ENCODE measurements around the gene CEP170. TPM values are rescaled to one million over a fixed set of nuclear protein-coding genes. Genes with fewer than 3 reads are reported as not detected.
"Not testable (repeated sequence)": the region's sequence is repeated elsewhere in the genome, so short reads cannot be mapped to it uniquely, and the experiment has no call there.

Gene CEP170
- polyA plus RNA-seq, 3 donors, result 13.7 to 44.5 (median 17.4) TPM

DNA sequence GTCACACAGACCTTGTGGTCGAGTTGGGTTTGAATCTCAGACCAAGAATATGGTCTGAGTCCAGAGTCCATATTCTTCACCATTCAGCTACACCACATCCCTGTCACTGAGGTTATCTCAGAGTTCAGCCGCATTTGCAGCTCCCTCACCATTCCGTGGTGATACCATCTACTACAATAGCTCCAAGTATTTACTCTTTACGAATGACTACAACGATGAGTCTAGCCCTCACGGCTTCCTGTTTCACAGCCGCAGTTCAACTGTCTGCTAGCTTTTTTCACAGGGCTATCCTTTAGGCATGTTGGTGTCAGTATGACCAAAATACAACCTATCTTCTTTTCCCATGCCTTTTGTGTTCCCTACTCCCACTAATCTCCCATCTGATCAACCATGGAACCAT lies 104.2 kb downstream of the CEP170 start:
- H3K4me1 ChIP-seq (ENCODE audit: control insufficient read depth in 1 of 2, insufficient read depth in 2 of 2, low read length in 2 of 2); H3K9me3 ChIP-seq (replicated peaks in 1 of 2; ENCODE audit: control insufficient read depth in 1 of 2, insufficient read depth in 1 of 2, low read length in 2 of 2); H3K9ac ChIP-seq (ENCODE audit: insufficient read depth, low read length, poor library complexity, severe bottlenecking); intact Hi-C loops (cut with micrococcal nuclease); H3K27ac ChIP-seq (ENCODE audit: low read depth in 1 of 2, low read length in 2 of 2); H3K27me3 ChIP-seq (ENCODE audit: control insufficient read depth in 2 of 2, insufficient read depth in 2 of 2, low read length in 2 of 2); H3K4me2 ChIP-seq (replicated peaks; ENCODE audit: extremely low read depth, low read length, poor library complexity, severe bottlenecking); H3K9me3 Mint-ChIP-seq; H3K4me3 Mint-ChIP-seq; H3K79me2 ChIP-seq (ENCODE audit: insufficient read depth, low read length); H3K27me3 Mint-ChIP-seq (ENCODE audit: low read depth in 3 of 3); H3K27ac Mint-ChIP-seq; H3K4me1 Mint-ChIP-seq; H4K20me1 ChIP-seq (ENCODE audit: insufficient read depth, low read length); H2AFZ ChIP-seq (ENCODE audit: insufficient read depth, low read depth, low read length, poor library complexity, severe bottlenecking); DNase-seq; H3K4me3 ChIP-seq (replicated peaks in 1 of 3; ENCODE audit: low read depth in 2 of 3, low read length in 3 of 3): not testable (repeated sequence)
- WGBS (ENCODE audit: insufficient coverage), result 77% methylated on average over 4 of the region's 7 CpGs
- peaks cover 41 to 55% of the 10 kb centered on the region in 2 donors for H3K36me3 Mint-ChIP-seq
- H3K36me3 ChIP-seq (replicated peaks in 1 of 2; ENCODE audit: control insufficient read depth in 1 of 2, insufficient read depth in 2 of 2, low read length in 2 of 2), result peaks cover 20 to 49% of the 10 kb centered on the region in 2 donors

DNA sequence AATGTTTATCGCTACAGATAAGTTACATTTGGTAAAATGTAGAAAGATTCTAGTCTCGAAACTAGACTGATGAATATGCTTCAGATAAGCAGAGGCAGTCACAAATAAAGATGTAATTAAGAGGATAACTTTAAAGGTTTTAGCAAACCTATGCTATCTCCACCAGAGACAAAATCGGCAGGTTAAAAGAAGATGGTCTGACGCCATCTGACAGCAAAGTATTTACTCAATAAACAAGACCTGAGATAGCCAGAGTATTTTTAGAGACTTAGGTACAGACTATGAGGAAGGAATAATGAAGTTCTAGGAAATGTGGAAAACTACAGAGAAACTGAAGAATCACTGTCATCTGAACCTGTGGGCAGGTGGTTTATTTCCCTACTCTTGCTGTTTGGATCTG lies 106.0 kb downstream of the CEP170 start:
- H3K27ac ChIP-seq (ENCODE audit: low read depth in 1 of 2, low read length in 2 of 2); H3K9me3 Mint-ChIP-seq; H3K27me3 ChIP-seq (ENCODE audit: control insufficient read depth in 2 of 2, insufficient read depth in 2 of 2, low read length in 2 of 2); H3K27me3 Mint-ChIP-seq (ENCODE audit: low read depth in 3 of 3); DNase-seq; H3K9ac ChIP-seq (ENCODE audit: insufficient read depth, low read length, poor library complexity, severe bottlenecking); H3K4me2 ChIP-seq (replicated peaks; ENCODE audit: extremely low read depth, low read length, poor library complexity, severe bottlenecking); H4K20me1 ChIP-seq (ENCODE audit: insufficient read depth, low read length); H3K4me3 Mint-ChIP-seq; H3K9me3 ChIP-seq (replicated peaks in 1 of 2; ENCODE audit: control insufficient read depth in 1 of 2, insufficient read depth in 1 of 2, low read length in 2 of 2); intact Hi-C loops (cut with micrococcal nuclease); H3K4me1 ChIP-seq (ENCODE audit: control insufficient read depth in 1 of 2, insufficient read depth in 2 of 2, low read length in 2 of 2); H3K4me3 ChIP-seq (replicated peaks in 1 of 3; ENCODE audit: low read depth in 2 of 3, low read length in 3 of 3); H3K79me2 ChIP-seq (ENCODE audit: insufficient read depth, low read length); H3K4me1 Mint-ChIP-seq; H2AFZ ChIP-seq (ENCODE audit: insufficient read depth, low read depth, low read length, poor library complexity, severe bottlenecking): not testable (repeated sequence)
- peaks cover 30 to 42% of the 10 kb centered on the region in 2 donors for H3K36me3 Mint-ChIP-seq
- H3K36me3 ChIP-seq (replicated peaks in 1 of 2; ENCODE audit: control insufficient read depth in 1 of 2, insufficient read depth in 2 of 2, low read length in 2 of 2), result peaks cover 14 to 37% of the 10 kb centered on the region in 2 donors
- no CpG with 5 or more reads among the region's 4 CpGs for WGBS (ENCODE audit: insufficient coverage)
- H3K27ac Mint-ChIP-seq, result peak overlapping the region in 1 of 7 donors; percentile 7

DNA sequence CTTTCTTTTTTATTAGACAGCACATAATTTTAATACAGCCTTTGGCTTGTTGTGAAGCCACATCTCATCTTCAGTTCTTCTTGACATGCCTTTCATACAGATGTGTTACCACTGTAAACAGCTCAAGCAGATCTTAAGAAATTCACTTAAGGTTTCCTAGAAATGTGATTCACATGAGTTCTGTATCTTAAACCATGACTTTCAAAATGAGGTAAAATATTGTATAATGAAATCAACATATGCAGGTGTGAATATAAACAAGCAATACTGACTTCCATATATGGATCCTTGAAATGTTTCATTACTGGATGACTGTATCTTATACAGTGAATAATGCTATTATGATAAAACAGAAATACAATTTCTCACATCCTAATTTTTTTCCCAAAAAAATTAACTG lies 107.7 kb downstream of the CEP170 start:
- H4K20me1 ChIP-seq (ENCODE audit: insufficient read depth, low read length); H3K27me3 Mint-ChIP-seq (ENCODE audit: low read depth in 3 of 3); H3K4me1 ChIP-seq (ENCODE audit: control insufficient read depth in 1 of 2, insufficient read depth in 2 of 2, low read length in 2 of 2); H3K27ac ChIP-seq (ENCODE audit: low read depth in 1 of 2, low read length in 2 of 2); H3K9me3 Mint-ChIP-seq; H3K9ac ChIP-seq (ENCODE audit: insufficient read depth, low read length, poor library complexity, severe bottlenecking); DNase-seq; H3K27me3 ChIP-seq (ENCODE audit: control insufficient read depth in 2 of 2, insufficient read depth in 2 of 2, low read length in 2 of 2); H3K4me1 Mint-ChIP-seq; intact Hi-C loops (cut with micrococcal nuclease); H3K9me3 ChIP-seq (replicated peaks in 1 of 2; ENCODE audit: control insufficient read depth in 1 of 2, insufficient read depth in 1 of 2, low read length in 2 of 2); H2AFZ ChIP-seq (ENCODE audit: insufficient read depth, low read depth, low read length, poor library complexity, severe bottlenecking); H3K4me3 ChIP-seq (replicated peaks in 1 of 3; ENCODE audit: low read depth in 2 of 3, low read length in 3 of 3); H3K4me3 Mint-ChIP-seq; H3K79me2 ChIP-seq (ENCODE audit: insufficient read depth, low read length); H3K4me2 ChIP-seq (replicated peaks; ENCODE audit: extremely low read depth, low read length, poor library complexity, severe bottlenecking); H3K27ac Mint-ChIP-seq: not testable (repeated sequence)
- peaks cover 8 to 24% of the 10 kb centered on the region in 2 donors for H3K36me3 ChIP-seq (replicated peaks in 1 of 2; ENCODE audit: control insufficient read depth in 1 of 2, insufficient read depth in 2 of 2, low read length in 2 of 2)
- H3K36me3 Mint-ChIP-seq, result peaks cover 26 to 35% of the 10 kb centered on the region in 2 donors

DNA sequence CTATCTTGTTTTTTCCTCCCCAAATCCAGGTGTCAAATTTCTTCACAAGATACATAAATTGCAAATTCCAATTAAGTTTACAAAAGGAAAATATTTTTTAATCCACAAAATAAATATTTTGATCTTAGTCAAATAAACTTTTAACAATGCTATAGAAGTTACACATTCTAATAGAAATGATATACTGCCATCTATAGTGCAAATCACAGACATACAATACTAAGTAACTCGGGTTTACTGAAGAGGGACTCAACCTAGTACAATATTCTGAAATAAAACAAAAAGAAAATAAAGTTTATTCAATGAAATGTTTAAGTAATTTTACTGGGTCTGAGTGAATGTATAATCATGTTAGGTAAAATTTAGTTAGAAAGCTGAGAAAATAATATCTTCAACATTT lies 114.6 kb downstream of the CEP170 start:
- H3K36me3 Mint-ChIP-seq, result peaks cover 28 to 38% of the 10 kb centered on the region in 2 donors
- H3K9me3 Mint-ChIP-seq; H3K4me2 ChIP-seq (replicated peaks; ENCODE audit: extremely low read depth, low read length, poor library complexity, severe bottlenecking); H3K4me3 Mint-ChIP-seq; H3K27ac Mint-ChIP-seq; DNase-seq; H3K9me3 ChIP-seq (replicated peaks in 1 of 2; ENCODE audit: control insufficient read depth in 1 of 2, insufficient read depth in 1 of 2, low read length in 2 of 2); H3K4me1 Mint-ChIP-seq; H3K9ac ChIP-seq (ENCODE audit: insufficient read depth, low read length, poor library complexity, severe bottlenecking); H3K27me3 Mint-ChIP-seq (ENCODE audit: low read depth in 3 of 3); H3K79me2 ChIP-seq (ENCODE audit: insufficient read depth, low read length); H2AFZ ChIP-seq (ENCODE audit: insufficient read depth, low read depth, low read length, poor library complexity, severe bottlenecking); H4K20me1 ChIP-seq (ENCODE audit: insufficient read depth, low read length); H3K27me3 ChIP-seq (ENCODE audit: control insufficient read depth in 2 of 2, insufficient read depth in 2 of 2, low read length in 2 of 2); H3K4me3 ChIP-seq (replicated peaks in 1 of 3; ENCODE audit: low read depth in 2 of 3, low read length in 3 of 3); intact Hi-C loops (cut with micrococcal nuclease); H3K4me1 ChIP-seq (ENCODE audit: control insufficient read depth in 1 of 2, insufficient read depth in 2 of 2, low read length in 2 of 2); H3K27ac ChIP-seq (ENCODE audit: low read depth in 1 of 2, low read length in 2 of 2): not testable (repeated sequence)
- no CpG with 5 or more reads among the region's 1 CpG for WGBS (ENCODE audit: insufficient coverage)
- peaks cover 16 to 42% of the 10 kb centered on the region in 2 donors for H3K36me3 ChIP-seq (replicated peaks in 1 of 2; ENCODE audit: control insufficient read depth in 1 of 2, insufficient read depth in 2 of 2, low read length in 2 of 2)
